ENCODE data around the gene GPR160. TPM values are rescaled to one million over a fixed set of nuclear protein-coding genes. Genes with fewer than 3 reads are reported as not detected.

GPR160 gene
- total RNA-seq, 2 donors from 2014 or later: 11.3 to 15.4 TPM

- Mint-ChIP-seq H3K4me3 (no peak overlapping the region), H3K4me1 (no peaks in the 10 kb centered on the region), H3K27ac (no peak overlapping the region), H3K36me3 (ENCODE audit: low read depth) (no peaks in the 10 kb centered on the region), H3K9me3 (no peaks in the 10 kb centered on the region), H3K27me3 (no peaks in the 10 kb centered on the region)
- ATAC-seq (replicated peaks): no peak
Measured at GRCh38 chr3:170064108-170064507, 26.3 kb downstream of the GPR160 start.

- Mint-ChIP-seq H3K27ac (no peak overlapping the region), H3K36me3 (ENCODE audit: low read depth) (no peaks in the 10 kb centered on the region), H3K4me1 (peaks cover 9% of the 10 kb centered on the region), H3K27me3 (no peaks in the 10 kb centered on the region), H3K9me3 (peaks cover 7% of the 10 kb centered on the region), H3K4me3 (no peak overlapping the region)
- no peak for ATAC-seq (replicated peaks)
Measured at GRCh38 chr3:170075441-170076091, 37.8 kb downstream of the GPR160 start.

GRCh38 chr3:170076715-170077238, 39.0 kb downstream of the GPR160 start:
- H3K27ac Mint-ChIP-seq: no peak overlapping the region
- no peaks in the 10 kb centered on the region for H3K36me3 Mint-ChIP-seq (ENCODE audit: low read depth)
- H3K4me3 Mint-ChIP-seq: no peak overlapping the region
- peak; percentile 21 for ATAC-seq (replicated peaks)
- H3K9me3 Mint-ChIP-seq: peaks cover 7% of the 10 kb centered on the region
- H3K27me3 Mint-ChIP-seq: no peaks in the 10 kb centered on the region
- peaks cover 9% of the 10 kb centered on the region for H3K4me1 Mint-ChIP-seq

- Mint-ChIP-seq H3K27ac (no peak overlapping the region), H3K4me1 (peaks cover 9% of the 10 kb centered on the region), H3K27me3 (no peaks in the 10 kb centered on the region), H3K36me3 (ENCODE audit: low read depth) (peaks cover 2% of the 10 kb centered on the region), H3K9me3 (peaks cover 6% of the 10 kb centered on the region), H3K4me3 (no peak overlapping the region)
- no peak for ATAC-seq (replicated peaks)
Measured at GRCh38 chr3:170077361-170077760, 39.6 kb downstream of the GPR160 start.

- Mint-ChIP-seq H3K27ac (no peak overlapping the region), H3K36me3 (ENCODE audit: low read depth) (peaks cover 12% of the 10 kb centered on the region), H3K4me3 (no peak overlapping the region), H3K4me1 (peaks cover 9% of the 10 kb centered on the region), H3K27me3 (no peaks in the 10 kb centered on the region), H3K9me3 (no peaks in the 10 kb centered on the region)
- ATAC-seq (replicated peaks): no peak
Measured at GRCh38 chr3:170078620-170079281, 41.0 kb downstream of the GPR160 start.

- no peaks in the 10 kb centered on the region for H3K27me3 Mint-ChIP-seq
- no peaks in the 10 kb centered on the region for H3K9me3 Mint-ChIP-seq
- no peak overlapping the region for H3K4me3 Mint-ChIP-seq
- no peak for ATAC-seq (replicated peaks)
- peaks cover 9% of the 10 kb centered on the region for H3K4me1 Mint-ChIP-seq
- no peak overlapping the region for H3K27ac Mint-ChIP-seq
- peaks cover 21% of the 10 kb centered on the region for H3K36me3 Mint-ChIP-seq (ENCODE audit: low read depth)
Measured at GRCh38 chr3:170079536-170080165, 41.9 kb downstream of the GPR160 start.

- no peak for ATAC-seq (replicated peaks)
- Mint-ChIP-seq H3K27me3 (no peaks in the 10 kb centered on the region), H3K27ac (no peak overlapping the region), H3K4me1 (peaks cover 9% of the 10 kb centered on the region), H3K36me3 (ENCODE audit: low read depth) (peaks cover 28% of the 10 kb centered on the region), H3K4me3 (no peak overlapping the region), H3K9me3 (no peaks in the 10 kb centered on the region)
Measured at GRCh38 chr3:170080605-170081004, 42.8 kb downstream of the GPR160 start.

- Mint-ChIP-seq H3K9me3 (no peaks in the 10 kb centered on the region), H3K36me3 (ENCODE audit: low read depth) (peaks cover 34% of the 10 kb centered on the region), H3K4me3 (no peak overlapping the region), H3K27ac (no peak overlapping the region), H3K4me1 (peaks cover 9% of the 10 kb centered on the region), H3K27me3 (no peaks in the 10 kb centered on the region)
- ATAC-seq (replicated peaks): no peak
Measured at GRCh38 chr3:170081079-170081741, 43.4 kb downstream of the GPR160 start.

GRCh38 chr3:170083343-170083742, 45.5 kb downstream of the GPR160 start:
- ATAC-seq (replicated peaks): no peak
- H3K4me3 Mint-ChIP-seq: no peak overlapping the region
- peaks cover 4% of the 10 kb centered on the region for H3K4me1 Mint-ChIP-seq
- no peaks in the 10 kb centered on the region for H3K27me3 Mint-ChIP-seq
- H3K27ac Mint-ChIP-seq: no peak overlapping the region
- H3K9me3 Mint-ChIP-seq: no peaks in the 10 kb centered on the region
- H3K36me3 Mint-ChIP-seq (ENCODE audit: low read depth): peaks cover 55% of the 10 kb centered on the region

- Mint-ChIP-seq H3K4me3 (no peak overlapping the region), H3K9me3 (no peaks in the 10 kb centered on the region), H3K27ac (no peak overlapping the region), H3K36me3 (ENCODE audit: low read depth) (peaks cover 75% of the 10 kb centered on the region), H3K27me3 (no peaks in the 10 kb centered on the region), H3K4me1 (no peaks in the 10 kb centered on the region)
- no peak for ATAC-seq (replicated peaks)
Measured at GRCh38 chr3:170085396-170085795, 47.6 kb downstream of the GPR160 start.

- Mint-ChIP-seq H3K27me3 (no peaks in the 10 kb centered on the region), H3K9me3 (no peaks in the 10 kb centered on the region), H3K4me1 (no peaks in the 10 kb centered on the region), H3K4me3 (no peak overlapping the region), H3K36me3 (ENCODE audit: low read depth) (peaks cover 97% of the 10 kb centered on the region), H3K27ac (no peak overlapping the region)
- ATAC-seq (replicated peaks): peak; percentile 12
Measured at GRCh38 chr3:170089862-170090600, 52.2 kb downstream of the GPR160 start.

- no peaks in the 10 kb centered on the region for H3K4me1 Mint-ChIP-seq
- H3K9me3 Mint-ChIP-seq: no peaks in the 10 kb centered on the region
- peak overlapping the region; percentile 21 for H3K27ac Mint-ChIP-seq
- peaks cover 97% of the 10 kb centered on the region for H3K36me3 Mint-ChIP-seq (ENCODE audit: low read depth)
- peak; percentile 66 for ATAC-seq (replicated peaks)
- no peak overlapping the region for H3K4me3 Mint-ChIP-seq
- no peaks in the 10 kb centered on the region for H3K27me3 Mint-ChIP-seq
Measured at GRCh38 chr3:170090601-170090981, 52.8 kb downstream of the GPR160 start.

- peaks cover 98% of the 10 kb centered on the region for H3K36me3 Mint-ChIP-seq (ENCODE audit: low read depth)
- no peaks in the 10 kb centered on the region for H3K9me3 Mint-ChIP-seq
- H3K4me1 Mint-ChIP-seq: no peaks in the 10 kb centered on the region
- no peak for ATAC-seq (replicated peaks)
- no peak overlapping the region for H3K27ac Mint-ChIP-seq
- H3K27me3 Mint-ChIP-seq: no peaks in the 10 kb centered on the region
- H3K4me3 Mint-ChIP-seq: no peak overlapping the region
Measured at GRCh38 chr3:170092907-170093306, 55.1 kb downstream of the GPR160 start.

- H3K36me3 Mint-ChIP-seq (ENCODE audit: low read depth): peaks cover 99% of the 10 kb centered on the region
- peaks cover 7% of the 10 kb centered on the region for H3K4me1 Mint-ChIP-seq
- no peak overlapping the region for H3K4me3 Mint-ChIP-seq
- H3K27ac Mint-ChIP-seq: no peak overlapping the region
- no peaks in the 10 kb centered on the region for H3K27me3 Mint-ChIP-seq
- no peaks in the 10 kb centered on the region for H3K9me3 Mint-ChIP-seq
- no peak for ATAC-seq (replicated peaks)
Measured at GRCh38 chr3:170095771-170096170, 58.0 kb downstream of the GPR160 start.
